Fibroblast of mammary gland (primary cell): ENCODE results near the gene SLC32A1.

Source experiments
- DNase-seq: peaks from one replicate; pipeline ENCODE4 v3.0.0-alpha.2; 2010; ENCODE audit warnings: low read depth
- H3K4me3 ChIP-seq: 2 replicates; pipeline ENCODE4 v1.5.1; 2011; ENCODE audit warnings: low read depth, mild to moderate bottlenecking, low read length, moderate library complexity; ENCODE audit not compliant: control insufficient read depth
- TF ChIP-seq, protein P1 (sequence below): conservative IDR thresholded peaks from 2 replicates; pipeline ENCODE4 v1.5.1; 2011; ENCODE audit warnings: low read depth, low read length, inconsistent platforms; ENCODE audit not compliant: control insufficient read depth, insufficient read depth

The SLC32A1 gene

DNA sequence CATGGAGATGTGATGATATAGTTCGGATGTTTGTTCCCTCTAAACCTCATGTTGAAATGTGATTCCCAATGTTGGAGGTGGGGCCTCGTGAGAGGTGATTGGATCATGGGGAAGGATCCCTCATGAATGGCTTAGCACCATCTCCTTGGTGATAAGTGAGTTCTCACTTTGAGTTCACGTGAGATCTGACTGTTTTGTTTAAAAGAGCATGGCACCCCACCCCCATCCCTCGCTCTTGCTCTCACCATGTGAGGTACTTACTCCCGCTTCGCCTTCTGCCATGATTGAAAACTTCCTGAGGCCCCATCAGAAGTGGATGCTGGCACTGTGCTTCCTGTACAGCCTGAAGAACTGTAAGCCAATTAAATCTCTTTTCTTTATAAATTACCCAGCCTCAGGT lies 10.9 kb downstream of the SLC32A1 start:
- no peak for DNase-seq
- TF ChIP-seq, protein P1, sequence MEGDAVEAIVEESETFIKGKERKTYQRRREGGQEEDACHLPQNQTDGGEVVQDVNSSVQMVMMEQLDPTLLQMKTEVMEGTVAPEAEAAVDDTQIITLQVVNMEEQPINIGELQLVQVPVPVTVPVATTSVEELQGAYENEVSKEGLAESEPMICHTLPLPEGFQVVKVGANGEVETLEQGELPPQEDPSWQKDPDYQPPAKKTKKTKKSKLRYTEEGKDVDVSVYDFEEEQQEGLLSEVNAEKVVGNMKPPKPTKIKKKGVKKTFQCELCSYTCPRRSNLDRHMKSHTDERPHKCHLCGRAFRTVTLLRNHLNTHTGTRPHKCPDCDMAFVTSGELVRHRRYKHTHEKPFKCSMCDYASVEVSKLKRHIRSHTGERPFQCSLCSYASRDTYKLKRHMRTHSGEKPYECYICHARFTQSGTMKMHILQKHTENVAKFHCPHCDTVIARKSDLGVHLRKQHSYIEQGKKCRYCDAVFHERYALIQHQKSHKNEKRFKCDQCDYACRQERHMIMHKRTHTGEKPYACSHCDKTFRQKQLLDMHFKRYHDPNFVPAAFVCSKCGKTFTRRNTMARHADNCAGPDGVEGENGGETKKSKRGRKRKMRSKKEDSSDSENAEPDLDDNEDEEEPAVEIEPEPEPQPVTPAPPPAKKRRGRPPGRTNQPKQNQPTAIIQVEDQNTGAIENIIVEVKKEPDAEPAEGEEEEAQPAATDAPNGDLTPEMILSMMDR, result no peak
- no peak overlapping the region for H3K4me3 ChIP-seq

DNA sequence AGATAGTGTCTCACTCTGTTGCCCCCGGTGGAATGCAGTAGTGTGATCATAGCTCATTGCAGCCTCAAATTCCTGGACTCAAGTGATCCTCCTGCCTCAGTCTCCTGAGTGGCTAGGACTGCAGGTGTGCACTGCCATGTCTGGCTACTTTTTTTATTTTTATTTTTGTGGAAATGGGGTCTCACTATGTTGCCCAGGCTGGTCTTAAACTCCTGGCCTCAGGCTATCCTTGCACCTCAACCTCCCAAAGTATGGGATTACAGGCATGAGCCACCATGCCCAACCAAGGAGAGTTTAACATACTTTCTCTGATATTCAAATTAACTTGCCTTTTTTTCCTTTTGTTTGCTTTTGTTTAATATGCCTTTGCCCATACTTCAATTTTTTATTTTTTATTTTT lies 13.6 kb downstream of the SLC32A1 start:
- TF ChIP-seq, protein P1, result no peak
- DNase-seq, result no peak
- H3K4me3 ChIP-seq, result no peak overlapping the region

- no peak overlapping the region for H3K4me3 ChIP-seq
- TF ChIP-seq, protein P1, result no peak
- no peak for DNase-seq
These were observed 21.5 kb downstream of the SLC32A1 start for GRCh38 chr20:38745757-38746156.

GRCh38 chr20:38747495-38748096 lies 23.3 kb downstream of the SLC32A1 start:
- TF ChIP-seq, protein P1, result no peak
- peak overlapping the region; percentile 39 for H3K4me3 ChIP-seq
- DNase-seq, result no peak

- H3K4me3 ChIP-seq, result peak within 1 kb of the TSS; percentile 88
- TF ChIP-seq, protein P1, result no peak
- DNase-seq, result peak; percentile 82
These were observed 24.0 kb downstream of the SLC32A1 start, which contains the start of gene ACTR5 for GRCh38 chr20:38748097-38748860. Gene ACTR5 (plus strand): TSS chr20:38748460. CDS start chr20:38748479, 19 bp downstream.

- TF ChIP-seq, protein P1, result no peak
- peak overlapping the region; percentile 88 for H3K4me3 ChIP-seq
- no peak for DNase-seq
These were observed 24.5 kb downstream of the SLC32A1 start for GRCh38 chr20:38748861-38749149.
